PFSK-1 (cell line): ENCODE data around the gene RBMS3.

Experiments used
- FOXP2 ChIP-seq: optimal IDR thresholded peaks from 2 replicates; pipeline ENCODE3; 2011; ENCODE audit warnings: borderline replicate concordance, control low read depth, inconsistent platforms; ENCODE audit not compliant: insufficient read depth; ENCODE audit errors: extremely low read length, extremely low read depth
- POLR2AphosphoS5 ChIP-seq: IDR thresholded peaks from 2 replicates; pipeline ENCODE4 v1.6.1; 2012; ENCODE audit warnings: low read depth, mild to moderate bottlenecking, control low read depth, low read length, moderate library complexity
- SIN3A ChIP-seq: IDR thresholded peaks from 2 replicates; pipeline ENCODE4 v1.6.1; 2012; ENCODE audit warnings: mild to moderate bottlenecking, low read length, moderate library complexity, borderline replicate concordance; ENCODE audit not compliant: insufficient read depth
- TAF1 ChIP-seq: IDR thresholded peaks from 2 replicates; pipeline ENCODE4 v1.6.1; 2012; ENCODE audit warnings: low read length, control low read depth, borderline replicate concordance; ENCODE audit not compliant: insufficient read depth
- TF ChIP-seq, protein P1 (sequence below), 2 experiments: IDR thresholded peaks; 2 replicates each; pipeline versions ENCODE4 v1.6.1 to v1.8.0; 2011 to 2012; ENCODE audit warnings: low read depth in 2 of 2, low read length in 2 of 2, control low read depth in 1 of 2, inconsistent platforms in 1 of 2, mild to moderate bottlenecking in 1 of 2, moderate library complexity in 1 of 2; ENCODE audit not compliant: insufficient read depth in 1 of 2

RBMS3 gene

DNA sequence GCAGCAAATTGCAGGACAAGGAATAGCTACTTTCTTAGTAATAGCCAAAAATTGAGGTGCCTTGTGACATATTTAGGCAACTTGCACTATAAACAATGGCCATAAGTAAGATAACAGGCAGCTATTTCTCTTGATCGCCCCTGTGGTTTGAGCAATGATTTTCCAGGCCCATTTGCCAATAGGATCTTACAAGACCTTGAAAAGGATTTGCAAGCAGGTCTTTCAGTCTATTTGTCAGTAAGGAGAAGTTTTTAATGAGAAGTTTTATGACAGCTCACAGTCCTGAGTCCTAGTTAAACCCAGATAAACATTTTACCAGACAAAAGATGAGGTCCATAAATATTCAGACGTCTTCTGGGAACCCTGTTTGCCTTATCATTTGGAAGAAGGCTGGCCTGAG, 645.5 kb downstream of the RBMS3 start:
- no peak for TF ChIP-seq POLR2AphosphoS5
- no peak for TF ChIP-seq TAF1
- TF ChIP-seq SIN3A = no peak
- TF ChIP-seq, protein P1, sequence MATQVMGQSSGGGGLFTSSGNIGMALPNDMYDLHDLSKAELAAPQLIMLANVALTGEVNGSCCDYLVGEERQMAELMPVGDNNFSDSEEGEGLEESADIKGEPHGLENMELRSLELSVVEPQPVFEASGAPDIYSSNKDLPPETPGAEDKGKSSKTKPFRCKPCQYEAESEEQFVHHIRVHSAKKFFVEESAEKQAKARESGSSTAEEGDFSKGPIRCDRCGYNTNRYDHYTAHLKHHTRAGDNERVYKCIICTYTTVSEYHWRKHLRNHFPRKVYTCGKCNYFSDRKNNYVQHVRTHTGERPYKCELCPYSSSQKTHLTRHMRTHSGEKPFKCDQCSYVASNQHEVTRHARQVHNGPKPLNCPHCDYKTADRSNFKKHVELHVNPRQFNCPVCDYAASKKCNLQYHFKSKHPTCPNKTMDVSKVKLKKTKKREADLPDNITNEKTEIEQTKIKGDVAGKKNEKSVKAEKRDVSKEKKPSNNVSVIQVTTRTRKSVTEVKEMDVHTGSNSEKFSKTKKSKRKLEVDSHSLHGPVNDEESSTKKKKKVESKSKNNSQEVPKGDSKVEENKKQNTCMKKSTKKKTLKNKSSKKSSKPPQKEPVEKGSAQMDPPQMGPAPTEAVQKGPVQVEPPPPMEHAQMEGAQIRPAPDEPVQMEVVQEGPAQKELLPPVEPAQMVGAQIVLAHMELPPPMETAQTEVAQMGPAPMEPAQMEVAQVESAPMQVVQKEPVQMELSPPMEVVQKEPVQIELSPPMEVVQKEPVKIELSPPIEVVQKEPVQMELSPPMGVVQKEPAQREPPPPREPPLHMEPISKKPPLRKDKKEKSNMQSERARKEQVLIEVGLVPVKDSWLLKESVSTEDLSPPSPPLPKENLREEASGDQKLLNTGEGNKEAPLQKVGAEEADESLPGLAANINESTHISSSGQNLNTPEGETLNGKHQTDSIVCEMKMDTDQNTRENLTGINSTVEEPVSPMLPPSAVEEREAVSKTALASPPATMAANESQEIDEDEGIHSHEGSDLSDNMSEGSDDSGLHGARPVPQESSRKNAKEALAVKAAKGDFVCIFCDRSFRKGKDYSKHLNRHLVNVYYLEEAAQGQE (IDR thresholded peaks at IDR 0.05; ENCODE audit: insufficient read depth in 1 of 2, low read depth in 2 of 2, low read length in 2 of 2) = no peak
- TF ChIP-seq FOXP2 = no peak

DNA sequence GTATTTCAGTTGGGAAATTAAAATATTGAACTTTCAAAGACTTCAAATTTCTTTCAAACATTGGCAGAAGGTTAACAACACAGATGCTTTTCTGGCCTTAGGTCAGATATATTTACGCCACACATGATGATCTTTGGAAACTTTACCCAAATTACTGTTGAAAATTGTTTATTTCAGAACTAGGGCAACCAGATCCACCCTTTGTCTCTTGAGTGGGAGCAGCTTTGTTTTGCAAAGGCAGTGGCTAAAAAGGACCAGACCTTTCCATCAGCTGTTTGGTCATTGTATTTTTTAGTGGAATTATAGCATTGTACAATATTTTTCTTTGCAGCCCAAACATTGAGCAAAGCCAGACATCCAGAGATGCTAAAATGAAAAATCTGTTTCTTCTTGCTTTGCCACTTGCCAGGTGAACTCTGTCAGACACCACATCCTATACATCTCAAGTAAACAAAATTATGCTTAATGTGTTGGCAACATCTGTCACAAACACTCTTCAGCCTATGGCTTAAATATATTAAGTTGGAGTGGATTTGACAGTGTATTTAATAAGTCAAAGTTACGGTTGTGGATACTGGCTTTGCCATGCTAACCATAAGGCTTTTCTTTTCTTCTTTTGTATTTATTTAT, 651.9 kb downstream of the RBMS3 start:
- no peak for TF ChIP-seq POLR2AphosphoS5
- no peak for TF ChIP-seq TAF1
- TF ChIP-seq SIN3A = no peak
- no peak for TF ChIP-seq FOXP2
- TF ChIP-seq, protein P1 (IDR thresholded peaks at IDR 0.05; ENCODE audit: insufficient read depth in 1 of 2, low read depth in 2 of 2, low read length in 2 of 2) = no peak

DNA sequence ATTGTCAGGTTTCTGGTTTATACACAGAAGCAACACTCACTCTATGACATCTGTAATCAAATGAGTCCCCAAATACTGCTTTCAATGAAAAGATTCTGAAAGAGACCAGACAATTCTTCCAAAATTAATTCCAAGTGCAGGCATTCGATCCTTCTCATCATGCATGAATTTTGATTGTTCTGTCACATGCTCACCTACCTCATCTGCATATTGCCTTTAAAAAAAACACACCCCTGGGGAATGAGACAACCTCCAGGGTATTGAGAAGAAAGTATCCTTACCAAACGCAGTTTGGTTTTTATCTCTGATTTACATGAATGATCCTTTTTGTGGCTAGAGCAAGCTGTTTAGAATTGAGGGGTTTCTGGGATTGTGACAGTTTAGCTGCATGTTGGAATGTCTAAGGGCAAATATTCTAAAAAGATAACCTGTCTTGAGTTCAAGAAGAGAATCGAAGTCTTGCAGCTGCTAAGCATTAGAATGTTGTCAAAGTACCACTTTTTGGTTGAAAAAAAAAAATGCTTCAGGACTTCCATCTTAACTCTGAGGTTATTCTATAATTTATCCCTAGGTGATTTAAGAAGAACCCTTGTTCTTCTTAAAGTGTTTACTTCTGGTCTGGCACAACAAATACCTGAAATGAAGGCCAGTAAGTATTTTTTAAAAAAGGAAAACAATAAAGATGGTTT, 653.1 kb downstream of the RBMS3 start:
- TF ChIP-seq POLR2AphosphoS5 (no peak), FOXP2 (no peak), SIN3A (no peak), TAF1 (no peak)
- TF ChIP-seq, protein P1 (IDR thresholded peaks at IDR 0.05; ENCODE audit: insufficient read depth in 1 of 2, low read depth in 2 of 2, low read length in 2 of 2) = no peak

DNA sequence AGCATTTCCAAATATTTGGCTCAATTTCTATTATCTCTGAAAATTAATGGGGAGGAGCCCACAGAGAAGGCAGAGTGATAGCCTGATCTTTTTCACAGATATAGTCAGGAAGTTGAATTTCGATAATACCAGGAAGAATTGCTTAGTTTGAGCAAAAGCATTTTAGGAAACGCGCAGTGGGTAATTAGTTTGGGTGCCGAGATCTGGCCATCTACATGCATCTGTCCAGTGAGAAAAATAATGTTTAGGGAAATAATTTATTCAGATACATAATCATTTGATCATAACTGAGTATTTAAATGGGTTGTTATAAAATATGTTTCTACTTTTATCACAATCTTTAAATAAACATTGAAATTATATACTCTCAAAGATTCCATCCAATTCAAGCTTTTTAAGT, 653.9 kb downstream of the RBMS3 start:
- TF ChIP-seq, protein P1 (IDR thresholded peaks at IDR 0.05; ENCODE audit: insufficient read depth in 1 of 2, low read depth in 2 of 2, low read length in 2 of 2) = no peak
- no peak for TF ChIP-seq FOXP2
- no peak for TF ChIP-seq POLR2AphosphoS5
- no peak for TF ChIP-seq SIN3A
- no peak for TF ChIP-seq TAF1
